ENCODE data around the gene TNN.
"Not testable (repeated sequence)": the region's sequence is repeated elsewhere in the genome, so short reads cannot be mapped to it uniquely, and the experiment has no call there.

Gene TNN

DNA sequence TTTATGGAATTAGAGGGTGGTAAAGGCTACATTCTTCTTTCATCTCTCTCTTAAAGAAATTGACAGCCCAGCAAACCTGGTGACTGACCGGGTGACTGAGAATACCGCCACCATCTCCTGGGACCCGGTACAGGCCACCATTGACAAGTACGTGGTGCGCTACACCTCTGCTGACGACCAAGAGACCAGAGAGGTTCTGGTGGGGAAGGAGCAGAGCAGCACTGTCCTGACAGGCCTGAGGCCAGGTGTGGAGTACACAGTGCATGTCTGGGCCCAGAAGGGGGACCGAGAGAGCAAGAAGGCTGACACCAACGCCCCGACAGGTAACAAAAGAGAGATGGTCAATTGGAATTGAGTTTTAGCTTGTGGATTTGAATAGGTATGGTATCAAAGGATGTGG, 29.7 kb downstream of the TNN start:
- ChIA-PET CTCF (no interaction called here), POLR2A (ENCODE audit: low non-redundant PET) (no interaction called here)
- TF ChIP-seq, protein P1, sequence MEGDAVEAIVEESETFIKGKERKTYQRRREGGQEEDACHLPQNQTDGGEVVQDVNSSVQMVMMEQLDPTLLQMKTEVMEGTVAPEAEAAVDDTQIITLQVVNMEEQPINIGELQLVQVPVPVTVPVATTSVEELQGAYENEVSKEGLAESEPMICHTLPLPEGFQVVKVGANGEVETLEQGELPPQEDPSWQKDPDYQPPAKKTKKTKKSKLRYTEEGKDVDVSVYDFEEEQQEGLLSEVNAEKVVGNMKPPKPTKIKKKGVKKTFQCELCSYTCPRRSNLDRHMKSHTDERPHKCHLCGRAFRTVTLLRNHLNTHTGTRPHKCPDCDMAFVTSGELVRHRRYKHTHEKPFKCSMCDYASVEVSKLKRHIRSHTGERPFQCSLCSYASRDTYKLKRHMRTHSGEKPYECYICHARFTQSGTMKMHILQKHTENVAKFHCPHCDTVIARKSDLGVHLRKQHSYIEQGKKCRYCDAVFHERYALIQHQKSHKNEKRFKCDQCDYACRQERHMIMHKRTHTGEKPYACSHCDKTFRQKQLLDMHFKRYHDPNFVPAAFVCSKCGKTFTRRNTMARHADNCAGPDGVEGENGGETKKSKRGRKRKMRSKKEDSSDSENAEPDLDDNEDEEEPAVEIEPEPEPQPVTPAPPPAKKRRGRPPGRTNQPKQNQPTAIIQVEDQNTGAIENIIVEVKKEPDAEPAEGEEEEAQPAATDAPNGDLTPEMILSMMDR (conservative IDR thresholded peaks at IDR 0.05; ENCODE audit: low read depth): no peak
- no peak for DNase-seq (ENCODE audit: low spot score)
- no peak overlapping the region for H3K27ac ChIP-seq

DNA sequence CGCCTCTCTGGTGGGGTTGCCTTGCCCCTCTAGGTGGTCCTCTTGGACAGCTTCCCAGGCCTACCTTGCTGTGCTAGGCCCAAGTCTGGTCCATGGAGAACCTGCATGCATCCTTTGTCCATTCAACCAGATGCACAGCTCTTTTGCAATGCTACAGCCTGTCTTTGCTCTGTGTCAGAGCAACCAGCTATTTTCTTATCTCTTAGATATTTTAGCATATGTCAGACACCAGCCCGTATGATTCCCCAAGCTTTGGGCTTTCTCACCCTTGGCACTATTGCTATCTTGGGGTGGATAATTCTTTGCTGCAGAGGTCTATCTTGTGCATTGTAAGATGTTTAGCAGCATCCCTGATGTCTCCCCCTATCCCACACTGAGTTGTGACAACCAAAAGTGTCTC, 32.3 kb downstream of the TNN start:
- ChIA-PET POLR2A (ENCODE audit: low non-redundant PET) (no interaction called here), CTCF (no interaction called here)
- TF ChIP-seq, protein P1 (conservative IDR thresholded peaks at IDR 0.05; ENCODE audit: low read depth): no peak
- DNase-seq (ENCODE audit: low spot score): no peak
- H3K27ac ChIP-seq: no peak overlapping the region

DNA sequence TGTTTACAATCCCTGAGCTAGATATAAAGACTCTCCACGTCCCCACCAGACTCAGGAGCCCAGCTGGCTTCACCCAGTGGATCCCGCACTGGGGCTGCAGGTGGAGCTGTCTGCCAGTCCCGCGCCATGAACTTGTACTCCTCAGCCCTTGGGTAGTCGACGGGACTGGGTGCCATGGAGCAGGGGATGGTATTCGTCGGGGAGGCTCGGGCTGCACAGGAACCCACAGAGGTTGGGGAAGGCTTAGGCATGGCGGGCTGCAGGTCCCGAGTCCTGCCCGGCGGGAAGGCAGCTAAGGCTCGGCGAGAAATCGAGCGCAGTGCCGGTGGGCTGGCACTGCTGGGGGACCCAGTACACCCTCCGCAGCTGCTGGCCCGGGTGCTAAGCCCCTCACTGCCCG, 34.5 kb downstream of the TNN start:
- H3K27ac ChIP-seq; DNase-seq (ENCODE audit: low spot score); POLR2A ChIA-PET (ENCODE audit: low non-redundant PET); CTCF ChIA-PET: not testable (repeated sequence)

- POLR2A ChIA-PET (ENCODE audit: low non-redundant PET); H3K27ac ChIP-seq; DNase-seq (ENCODE audit: low spot score); CTCF ChIA-PET: not testable (repeated sequence)
These were observed 38.9 kb downstream of the TNN start for GRCh38 chr1:175106536-175106935.

GRCh38 chr1:175108331-175108820, 40.7 kb downstream of the TNN start:
- not testable (repeated sequence) for DNase-seq (ENCODE audit: low spot score)
- CTCF ChIA-PET: interaction anchor here (0.5 to 0.6 kb wide), 2 partner anchors 59 to 283 kb away, joined by 3 read pairs; no protein-coding TSS in a partner anchor

GRCh38 chr1:175114996-175115395, 47.4 kb downstream of the TNN start:
- DNase-seq (ENCODE audit: low spot score): no peak
- POLR2A ChIA-PET (ENCODE audit: low non-redundant PET): interaction anchor here (0.5 kb wide), 1 partner anchor 85 kb away, joined by 5 read pairs; no protein-coding TSS in a partner anchor

More at GRCh38 chr1:175108331-175108820, 40.7 kb downstream of the TNN start:
- H3K27ac ChIP-seq; POLR2A ChIA-PET (ENCODE audit: low non-redundant PET): not testable (repeated sequence)

DNA sequence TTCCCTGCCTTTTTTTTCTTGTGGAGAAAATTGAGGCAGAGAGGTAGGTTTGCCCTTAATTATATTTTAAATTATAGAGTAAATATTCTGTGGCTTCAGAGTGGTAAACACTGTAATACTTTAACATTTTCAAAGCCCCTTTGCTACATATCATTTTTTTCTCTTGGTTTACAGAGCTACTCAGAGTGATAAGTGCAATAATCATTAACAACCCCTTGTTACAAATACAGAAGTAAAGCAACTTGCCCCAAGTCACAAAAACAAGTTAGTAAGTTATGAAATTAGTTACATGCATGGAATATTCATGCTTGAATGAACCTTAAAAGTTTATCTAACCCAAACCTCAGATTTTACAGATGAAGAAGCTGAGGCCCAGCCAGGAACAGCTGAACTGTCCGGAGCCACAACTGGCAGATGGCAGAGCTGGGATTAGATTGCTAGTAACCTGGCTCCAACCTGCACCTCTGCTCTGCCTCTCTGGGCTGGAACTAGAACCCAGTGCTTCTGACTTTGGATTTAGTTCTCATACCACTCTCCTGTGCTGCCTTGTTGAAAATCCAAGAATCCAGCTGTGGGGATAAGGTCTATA, 48.7 kb downstream of the TNN start:
- ChIA-PET POLR2A (ENCODE audit: low non-redundant PET) (interaction anchor here (0.6 kb wide), 1 partner anchor 87 kb away, joined by 3 read pairs; no protein-coding TSS in a partner anchor), CTCF (interaction anchor here (2.2 kb wide), 1 partner anchor 9 kb away, joined by 8 read pairs; no protein-coding TSS in a partner anchor)
- TF ChIP-seq, protein P1 (conservative IDR thresholded peaks at IDR 0.05; ENCODE audit: low read depth): no peak
- DNase-seq (ENCODE audit: low spot score): no peak
- no peak overlapping the region for H3K27ac ChIP-seq

More at GRCh38 chr1:175114996-175115395, 47.4 kb downstream of the TNN start:
- CTCF ChIA-PET: interaction anchor here (0.5 to 2.2 kb wide), 2 partner anchors 10 to 87 kb away, joined by 3 to 8 read pairs; no protein-coding TSS in a partner anchor
- TF ChIP-seq, protein P1 (conservative IDR thresholded peaks at IDR 0.05; ENCODE audit: low read depth): no peak
- H3K27ac ChIP-seq: no peak overlapping the region

GRCh38 chr1:175116903-175117302, 49.3 kb downstream of the TNN start:
- TF ChIP-seq, protein P1 (conservative IDR thresholded peaks at IDR 0.05; ENCODE audit: low read depth): no peak
- no peak for DNase-seq (ENCODE audit: low spot score)
- POLR2A ChIA-PET (ENCODE audit: low non-redundant PET): no interaction called here
- no peak overlapping the region for H3K27ac ChIP-seq
- CTCF ChIA-PET: interaction anchor here (2.2 kb wide), 1 partner anchor 8 kb away, joined by 8 read pairs; no protein-coding TSS in a partner anchor

Measured in RWPE1 (cell line).